Neural cell (in vitro differentiated cells): ENCODE results near the gene REP15.

ENCODE experiments used
- CTCF ChIP-seq: fragments of 450-650 bp; IDR thresholded peaks from 2 replicates; pipeline ENCODE4 v1.5.1; 2014; ENCODE audit warnings: antibody characterized with exemption, mild to moderate bottlenecking, moderate library complexity; ENCODE audit not compliant: poor library complexity, severe bottlenecking
- EP300 ChIP-seq: fragments of 450-650 bp; conservative IDR thresholded peaks from 2 replicates; pipeline ENCODE4 v1.6.1; 2014; ENCODE audit warnings: antibody characterized with exemption, mild to moderate bottlenecking, moderate library complexity; ENCODE audit not compliant: poor library complexity, severe bottlenecking
- EZH2 ChIP-seq: fragments of 200-600, 300-800 bp; shearing (Covaris generic), sonication (generic); IDR thresholded peaks from 2 replicates; pipeline ENCODE4 v1.6.1; 2014; ENCODE audit warnings: antibody characterized with exemption, low read length, borderline replicate concordance, mild to moderate bottlenecking; ENCODE audit not compliant: insufficient read depth, poor library complexity, severe bottlenecking
- MXI1 ChIP-seq: fragments of 450-650 bp; conservative IDR thresholded peaks from 2 replicates; pipeline ENCODE4 v1.6.1; 2014; ENCODE audit warnings: antibody characterized with exemption, mild to moderate bottlenecking; ENCODE audit not compliant: poor library complexity, severe bottlenecking
- POLR2AphosphoS5 ChIP-seq: IDR thresholded peaks from 2 replicates; pipeline ENCODE4 v1.6.1; 2012
- RAD21 ChIP-seq: fragments of 450-650 bp; conservative IDR thresholded peaks from 2 replicates; pipeline ENCODE4 v1.6.1; 2014; ENCODE audit warnings: antibody characterized with exemption, mild to moderate bottlenecking, moderate library complexity
- REST ChIP-seq: IDR thresholded peaks from 2 replicates; pipeline ENCODE4 v1.6.1; 2012; ENCODE audit warnings: borderline replicate concordance
- SMC3 ChIP-seq: fragments of 450-650 bp; conservative IDR thresholded peaks from 2 replicates; pipeline ENCODE4 v1.6.1; 2014; ENCODE audit warnings: antibody characterized with exemption, mild to moderate bottlenecking, moderate library complexity; ENCODE audit not compliant: poor library complexity
- TAF1 ChIP-seq: IDR thresholded peaks from 2 replicates; pipeline ENCODE4 v1.6.1; 2012; ENCODE audit warnings: low read depth

- TF ChIP-seq EZH2 (no peak), EP300 (no peak), POLR2AphosphoS5 (no peak), SMC3 (no peak), CTCF (no peak), REST (no peak), RAD21 (no peak), TAF1 (no peak), MXI1 (no peak)
Measured at GRCh38 chr12:27709212-27709931, 13.1 kb downstream of the REP15 start.
